ENCODE measurements around the gene RASGEF1B.

RASGEF1B gene

DNA sequence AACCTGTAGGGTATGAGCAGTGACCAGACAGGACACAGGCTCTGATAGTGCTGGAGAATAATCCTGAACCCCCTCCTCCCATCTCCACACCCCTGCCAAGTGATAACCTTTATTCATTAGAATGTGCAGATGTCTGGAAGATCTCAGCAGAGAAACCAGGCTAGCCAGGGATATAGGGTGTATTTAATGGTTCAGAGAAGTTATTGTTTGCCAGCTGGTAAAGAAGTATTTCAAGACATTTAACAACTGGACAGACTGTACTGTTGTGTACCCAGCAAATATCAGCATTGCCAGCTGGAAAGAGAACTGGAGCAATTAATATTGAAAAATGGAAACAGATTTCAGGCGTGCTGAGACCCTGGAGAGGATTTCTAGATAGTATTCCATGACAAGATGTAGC lies 94.5 kb downstream of the RASGEF1B start:
- in situ Hi-C loops (cut with HindIII; ENCODE audit: low pct_unique_long_range_greater_than_20kb, low sequenced_read_pairs): no loop called here
- no peak for TF ChIP-seq JUND (IDR thresholded peaks at IDR 0.05; ENCODE audit: low read depth)
- DNase-seq (ENCODE audit: low read depth in 1 of 2, low spot score in 1 of 2): no peak

DNA sequence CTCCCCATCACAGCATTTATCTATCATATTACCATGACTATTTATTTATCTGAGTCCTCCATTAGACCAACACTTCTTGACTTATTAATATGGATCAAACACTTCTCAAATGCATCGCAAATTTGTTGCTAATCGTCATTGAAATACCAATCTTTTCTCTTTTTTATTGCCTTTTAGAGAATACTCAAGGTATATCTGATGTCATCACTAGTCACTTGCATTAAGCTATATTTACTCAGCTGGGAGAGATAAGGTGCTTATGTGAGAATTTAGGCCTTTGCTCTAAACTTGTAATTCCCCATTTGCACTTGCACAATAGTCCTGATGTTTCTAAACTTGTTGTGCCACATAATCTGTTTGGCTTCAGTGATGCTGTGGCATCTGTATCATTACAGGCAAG lies 95.0 kb downstream of the RASGEF1B start:
- no peak for DNase-seq (ENCODE audit: low read depth in 1 of 2, low spot score in 1 of 2)
- in situ Hi-C loops (cut with HindIII; ENCODE audit: low pct_unique_long_range_greater_than_20kb, low sequenced_read_pairs): no loop called here
- no peak for TF ChIP-seq JUND (IDR thresholded peaks at IDR 0.05; ENCODE audit: low read depth)
